GM21825 (cell line): ENCODE data around the gene DLG4.

Source experiments
- ATAC-seq: cut with Tn5 transposase; IDR thresholded peaks from one replicate; pipeline ENCODE4 v1.9.1; 2021; ENCODE audit warnings: mild to moderate bottlenecking, moderate library complexity; ENCODE audit not compliant: unreplicated experiment

DLG4 gene

GRCh38 chr17:7233701-7234082 is 14.1 kb upstream of the DLG4 start:
- no peak for ATAC-seq

GRCh38 chr17:7232114-7232513 is 12.5 kb upstream of the DLG4 start:
- no peak for ATAC-seq

- ATAC-seq = no peak
Observed at GRCh38 chr17:7229504-7229903, 9.9 kb upstream of the DLG4 start.

GRCh38 chr17:7228920-7229319 is 9.3 kb upstream of the DLG4 start:
- ATAC-seq = no peak

GRCh38 chr17:7226721-7227710 is 7.4 kb upstream of the DLG4 start:
- ATAC-seq = no peak

- ATAC-seq = no peak
Observed at GRCh38 chr17:7225711-7226331, 6.2 kb upstream of the DLG4 start.

- no peak for ATAC-seq
Observed at GRCh38 chr17:7224661-7225111, 5.0 kb upstream of the DLG4 start.

GRCh38 chr17:7224110-7224509 is 4.5 kb upstream of the DLG4 start:
- ATAC-seq = no peak

GRCh38 chr17:7223375-7223774 is 3.7 kb upstream of the DLG4 start:
- ATAC-seq = no peak

GRCh38 chr17:7222972-7223292 is 3.3 kb upstream of the DLG4 start:
- ATAC-seq = no peak

GRCh38 chr17:7222093-7222971 is 2.7 kb upstream of the DLG4 start:
- no peak for ATAC-seq

GRCh38 chr17:7221278-7222092 is 1.8 kb upstream of the DLG4 start:
- no peak for ATAC-seq

GRCh38 chr17:7220593-7221277 is 1.1 kb upstream of the DLG4 start:
- ATAC-seq = no peak

GRCh38 chr17:7219229-7219811 is 316 bp downstream of the DLG4 start:
- ATAC-seq = no peak

- ATAC-seq = no peak
Observed at GRCh38 chr17:7218758-7219157, 878 bp downstream of the DLG4 start.

- no peak for ATAC-seq
Observed at GRCh38 chr17:7218166-7218565, 1.5 kb downstream of the DLG4 start.

- ATAC-seq = no peak
Observed at GRCh38 chr17:7217113-7217987, 2.3 kb downstream of the DLG4 start.

GRCh38 chr17:7216242-7217112 is 3.2 kb downstream of the DLG4 start:
- no peak for ATAC-seq
